Astrocyte (in vitro differentiated cells and primary cell): Measurements from ENCODE around the gene RAPGEF5.

Source experiments
- CTCF ChIP-seq: IDR thresholded peaks from 2 replicates; pipeline ENCODE4 v1.5.1; 2011; ENCODE audit warnings: low read depth, mild to moderate bottlenecking, inconsistent platforms, low read length, moderate library complexity; ENCODE audit not compliant: insufficient read depth
- EZH2 ChIP-seq: IDR thresholded peaks from 2 replicates; pipeline ENCODE4 v1.6.1; 2012; ENCODE audit warnings: mild to moderate bottlenecking, low read length, inconsistent platforms; ENCODE audit not compliant: insufficient read depth

GRCh38 chr7:22373388-22373787 is 16.4 kb upstream of the RAPGEF5 start:
- TF ChIP-seq EZH2 = no peak
- TF ChIP-seq CTCF = no peak
